Spleen (tissue), 11 donors: ENCODE data around the gene CNTNAP5. TPM values are rescaled to one million over a fixed set of nuclear protein-coding genes. Genes with fewer than 3 reads are reported as not detected.

Experiments
- DNase-seq: peaks from one replicate; pipeline ENCODE4 v3.0.0-alpha.2; 2020
- H3K27ac ChIP-seq, 8 donors: fragments of 200-600 bp; sonication (generic) in 7 of 8; 1 replicate in 4 of 8; 2 replicates in 4 of 8; pipeline versions ENCODE4 v1.5.0 to v1.8.0; 2016 to 2021; ENCODE audit warnings: inconsistent platforms in 4 of 8, mild to moderate bottlenecking in 4 of 8, moderate library complexity in 1 of 8
- H3K27me3 ChIP-seq, 7 donors: fragments of 200-600 bp; sonication (generic) in 6 of 7; replicated peaks in 1 of 7; 1 replicate in 4 of 7; 2 replicates in 3 of 7; pipeline versions ENCODE4 v1.5.0 to v1.8.0; 2016 to 2021; ENCODE audit warnings: inconsistent platforms in 3 of 7, mild to moderate bottlenecking in 1 of 7
- H3K36me3 ChIP-seq, 6 donors: fragments of 200-600 bp; sonication (generic) in 5 of 6; 1 replicate in 4 of 6; 2 replicates in 2 of 6; pipeline versions ENCODE4 v1.5.0 to v1.8.0; 2016 to 2021; ENCODE audit warnings: inconsistent platforms in 2 of 6
- H3K4me1 ChIP-seq, 6 donors: fragments of 200-600 bp; sonication (generic) in 5 of 6; 1 replicate in 3 of 6; 2 replicates in 3 of 6; pipeline versions ENCODE4 v1.5.0 to v1.8.0; 2016 to 2021; ENCODE audit warnings: inconsistent platforms in 3 of 6
- H3K4me3 ChIP-seq, 8 donors: fragments of 200-600 bp; sonication (generic) in 7 of 8; 1 replicate in 4 of 8; 2 replicates in 4 of 8; pipeline versions ENCODE4 v1.5.0 to v1.8.0; 2016 to 2021; ENCODE audit warnings: inconsistent platforms in 4 of 8, mild to moderate bottlenecking in 4 of 8, moderate library complexity in 2 of 8
- H3K9me3 ChIP-seq, 8 donors: fragments of 200-600 bp; sonication (generic) in 7 of 8; 1 replicate in 4 of 8; 2 replicates in 4 of 8; pipeline versions ENCODE4 v1.5.0 to v1.8.0; 2016 to 2021; ENCODE audit warnings: inconsistent platforms in 4 of 8
- POLR2A ChIP-seq, 3 donors: fragments of 450-650 bp; IDR thresholded peaks; one replicate each; pipeline ENCODE4 v1.5.1; 2017; ENCODE audit warnings: antibody characterized with exemption in 3 of 3, mild to moderate bottlenecking in 1 of 3
- POLR2AphosphoS5 ChIP-seq, 3 donors: sonication (generic); formaldehyde crosslinking; IDR thresholded peaks; one replicate each; pipeline ENCODE4 v1.5.1; 2017; ENCODE audit warnings: antibody characterized with exemption in 3 of 3
- WGBS, 5 donors: extraction: QIAGEN DNeasy Blood & Tissue Kit in 3 of 5; methylation state at CpG; one replicate each; pipeline versions ENCODE4 v1.1.5 to v1.1.7; 2013 to 2018; 5-methylcytosine and 5-hydroxymethylcytosine counted together
- intact Hi-C: fragments of 100-400 bp; cut with DNase I; formaldehyde crosslinking; loops from one replicate; pipeline ENCODE4 v1.15.0; 2023; ENCODE audit warnings: low total_unique reads
- polyA plus RNA-seq, 3 donors: library from polyadenylated mRNA; stranded (reverse); fragments of 200-250 nt; gene quantifications; one replicate each; pipeline ENCODE4 v1.2.1, GENCODE V29; 2013
- total RNA-seq, 7 donors: library from RNA; depleted of rRNA in 3 of 7; stranded (reverse); fragments of >200 nt in 3 of 7; fragmentation: NEBNext Ultra II Directional in 4 of 7; extraction: Animal tissue kit (Norgen Biotek cat#: 25700) in 4 of 7; gene quantifications; one replicate each; pipeline versions ENCODE4 v1.1.0 to v1.2.1, GENCODE V29; 2016 to 2021
- TF ChIP-seq, protein P1 (sequence below), 11 experiments: fragments of 200-600 bp in 7 of 11; fragments of 450-650 bp in 4 of 11; sonication (generic) in 4 of 11; IDR thresholded peaks in 8 of 11; conservative IDR thresholded peaks in 3 of 11; 1 replicate in 7 of 11; 2 replicates in 4 of 11; pipeline versions ENCODE4 v1.4.0 to v1.8.0; 2016 to 2021; ENCODE audit warnings: antibody characterized with exemption in 11 of 11, inconsistent platforms in 4 of 11, mild to moderate bottlenecking in 1 of 11
- donor health status: healthy with polysubstance abuse.
- donor health status: DM: no; HTN: no; CAD: no; lungs with moderate emphysema.
- donor health status: DM: no; HTN: no; CAD: no.
- donor health status: Bipolar disorder and iron deficiency.
- donor health status: healthy.
- donor health status: DM: no; HTN: no; CAD: no.
- donor health status: DM: yes; HTN: yes; CAD: no.

Gene CNTNAP5
- total and polyA plus RNA-seq, 10 donors, result 0.18 TPM; not detected in 9

DNA sequence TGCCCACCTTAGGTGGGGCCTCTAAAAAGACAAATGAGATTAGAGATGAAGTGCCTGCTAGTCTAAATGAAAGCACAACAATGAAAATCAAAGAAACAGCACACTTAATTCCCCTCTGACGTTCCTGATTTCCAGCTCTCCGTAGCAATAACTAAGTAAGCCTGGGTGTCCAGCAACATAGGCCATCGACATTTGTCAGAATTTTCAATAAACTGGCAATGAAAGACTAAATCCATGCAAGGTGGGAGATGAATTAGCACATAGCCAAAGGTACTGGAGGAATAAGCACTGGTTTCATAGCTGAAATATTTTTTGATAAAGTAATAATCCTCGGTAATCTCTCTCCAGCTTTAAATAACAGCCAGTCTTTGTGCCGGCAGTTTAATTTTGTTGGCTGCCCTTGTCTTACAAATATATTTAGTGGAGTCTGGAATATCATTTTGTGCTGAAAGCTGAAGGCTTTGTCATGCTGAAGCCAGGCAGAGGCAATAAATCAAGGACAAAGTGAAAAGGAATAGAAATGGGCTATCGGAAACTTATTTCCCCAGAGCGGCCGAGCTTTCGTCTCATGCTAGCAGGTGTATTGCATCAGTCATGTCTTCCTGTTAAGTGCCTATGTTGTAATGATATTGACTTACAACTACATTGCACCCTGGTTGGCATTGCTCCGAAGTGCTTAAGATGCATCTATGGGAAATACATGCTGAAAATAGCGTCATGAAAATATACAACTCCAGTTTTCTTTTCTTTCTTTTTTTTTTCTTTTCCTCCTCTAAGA lies 790.1 kb downstream of the CNTNAP5 start:
- intact Hi-C loops, result no loop called here
- Histone ChIP-seq H3K27ac (no peak overlapping the region), H3K9me3 (peaks cover 0 to 10% (median 0%) of the 10 kb centered on the region in 8 donors), H3K4me3 (no peak overlapping the region), H3K36me3 (no peaks in the 10 kb centered on the region), H3K27me3 (no peaks in the 10 kb centered on the region), H3K4me1 (no peaks in the 10 kb centered on the region)
- 74 to 87% (median 78%) methylated on average over 11 of the region's 11 CpGs for WGBS, 5 donors
- TF ChIP-seq POLR2AphosphoS5 (IDR thresholded peaks at IDR 0.05) (no peak), POLR2A (IDR thresholded peaks at IDR 0.05) (no peak)
- TF ChIP-seq, protein P1, sequence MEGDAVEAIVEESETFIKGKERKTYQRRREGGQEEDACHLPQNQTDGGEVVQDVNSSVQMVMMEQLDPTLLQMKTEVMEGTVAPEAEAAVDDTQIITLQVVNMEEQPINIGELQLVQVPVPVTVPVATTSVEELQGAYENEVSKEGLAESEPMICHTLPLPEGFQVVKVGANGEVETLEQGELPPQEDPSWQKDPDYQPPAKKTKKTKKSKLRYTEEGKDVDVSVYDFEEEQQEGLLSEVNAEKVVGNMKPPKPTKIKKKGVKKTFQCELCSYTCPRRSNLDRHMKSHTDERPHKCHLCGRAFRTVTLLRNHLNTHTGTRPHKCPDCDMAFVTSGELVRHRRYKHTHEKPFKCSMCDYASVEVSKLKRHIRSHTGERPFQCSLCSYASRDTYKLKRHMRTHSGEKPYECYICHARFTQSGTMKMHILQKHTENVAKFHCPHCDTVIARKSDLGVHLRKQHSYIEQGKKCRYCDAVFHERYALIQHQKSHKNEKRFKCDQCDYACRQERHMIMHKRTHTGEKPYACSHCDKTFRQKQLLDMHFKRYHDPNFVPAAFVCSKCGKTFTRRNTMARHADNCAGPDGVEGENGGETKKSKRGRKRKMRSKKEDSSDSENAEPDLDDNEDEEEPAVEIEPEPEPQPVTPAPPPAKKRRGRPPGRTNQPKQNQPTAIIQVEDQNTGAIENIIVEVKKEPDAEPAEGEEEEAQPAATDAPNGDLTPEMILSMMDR (IDR thresholded peaks at IDR 0.05 in 8 of 11, conservative IDR thresholded peaks at IDR 0.05 in 3 of 11), result no peak
- DNase-seq, result no peak

DNA sequence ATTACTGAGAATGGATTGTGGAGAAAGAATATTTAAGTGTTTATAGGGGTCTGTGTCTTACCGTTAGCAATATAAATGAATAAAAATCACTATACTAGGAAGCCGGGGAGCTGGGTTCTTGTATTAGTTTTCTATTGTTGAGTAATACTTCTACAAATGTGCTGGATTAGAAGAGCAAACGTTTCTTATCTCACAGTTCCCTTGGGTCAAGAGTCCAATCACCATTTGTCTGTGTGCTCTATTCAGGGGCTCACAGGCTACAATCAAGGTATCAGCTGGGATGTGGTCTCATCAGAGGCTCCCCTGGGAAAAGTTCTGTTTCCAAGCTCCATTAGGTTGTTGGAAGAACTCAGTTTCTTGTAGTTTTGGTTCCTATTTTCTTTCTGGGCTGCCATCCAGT lies 790.9 kb downstream of the CNTNAP5 start:
- 74 to 83% (median 78%) methylated on average over 3 of the region's 3 CpGs for WGBS, 5 donors
- peaks cover 0 to 10% (median 0%) of the 10 kb centered on the region in 8 donors for H3K9me3 ChIP-seq
- H3K27ac ChIP-seq, result no peak overlapping the region
- no peaks in the 10 kb centered on the region for H3K27me3 ChIP-seq
- no peaks in the 10 kb centered on the region for H3K36me3 ChIP-seq
- H3K4me1 ChIP-seq, result no peaks in the 10 kb centered on the region
- no peak for DNase-seq
- TF ChIP-seq POLR2A (IDR thresholded peaks at IDR 0.05), result no peak
- TF ChIP-seq, protein P1 (IDR thresholded peaks at IDR 0.05 in 8 of 11, conservative IDR thresholded peaks at IDR 0.05 in 3 of 11), result no peak
- TF ChIP-seq POLR2AphosphoS5 (IDR thresholded peaks at IDR 0.05), result no peak
- no peak overlapping the region for H3K4me3 ChIP-seq
- intact Hi-C loops, result no loop called here

DNA sequence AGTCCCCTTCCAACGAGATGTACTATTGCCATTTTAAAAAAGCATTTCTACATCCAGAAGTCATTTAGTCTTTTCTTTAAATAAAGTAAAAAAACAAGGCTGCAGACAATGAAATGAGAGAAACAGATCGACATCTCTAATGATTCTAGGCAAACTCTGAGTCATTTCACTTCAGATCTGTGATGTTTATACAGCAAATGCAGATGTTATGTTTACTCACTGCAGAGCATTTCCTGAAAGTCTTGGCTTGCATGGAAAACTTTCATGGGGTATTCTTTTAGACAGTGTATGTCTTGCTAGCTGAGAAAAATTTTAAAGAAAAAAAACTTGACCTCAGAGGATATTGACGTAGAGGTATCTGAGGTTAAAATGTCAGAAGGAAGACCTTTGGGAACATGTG lies 797.4 kb downstream of the CNTNAP5 start:
- 58 to 81% (median 74%) methylated on average over 3 of the region's 3 CpGs for WGBS, 5 donors
- H3K27ac ChIP-seq, result no peak overlapping the region
- no peaks in the 10 kb centered on the region for H3K27me3 ChIP-seq
- no peak for DNase-seq
- TF ChIP-seq POLR2A (IDR thresholded peaks at IDR 0.05) (no peak), POLR2AphosphoS5 (IDR thresholded peaks at IDR 0.05) (no peak)
- TF ChIP-seq, protein P1 (IDR thresholded peaks at IDR 0.05 in 8 of 11, conservative IDR thresholded peaks at IDR 0.05 in 3 of 11), result no peak
- intact Hi-C loops, result no loop called here
- no peaks in the 10 kb centered on the region for H3K36me3 ChIP-seq
- no peak overlapping the region for H3K4me3 ChIP-seq
- peaks cover 0 to 9% (median 0%) of the 10 kb centered on the region in 8 donors for H3K9me3 ChIP-seq
- no peaks in the 10 kb centered on the region for H3K4me1 ChIP-seq

DNA sequence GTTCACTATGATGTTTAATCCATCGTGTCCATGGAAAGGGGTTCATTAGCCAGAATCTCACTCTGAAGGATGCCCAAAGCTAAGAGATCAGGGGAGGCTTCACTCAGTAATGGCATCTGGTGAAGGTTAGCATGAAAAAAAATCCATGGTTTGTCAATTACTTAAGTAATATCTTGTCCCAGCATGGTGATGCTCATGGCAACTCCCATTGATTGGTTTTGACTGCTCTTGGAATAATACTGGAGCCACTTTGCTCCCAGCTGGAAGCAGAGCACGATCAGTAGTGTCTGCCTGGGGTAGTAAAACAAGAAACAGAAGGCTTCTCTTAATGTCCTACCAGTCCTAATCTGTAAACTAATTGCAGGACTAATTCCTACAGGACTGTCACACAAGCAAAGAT lies 799.4 kb downstream of the CNTNAP5 start:
- Histone ChIP-seq H3K27ac (no peak overlapping the region), H3K4me3 (no peak overlapping the region), H3K4me1 (no peaks in the 10 kb centered on the region), H3K36me3 (no peaks in the 10 kb centered on the region), H3K27me3 (no peaks in the 10 kb centered on the region), H3K9me3 (peaks cover 0 to 13% (median 0%) of the 10 kb centered on the region in 8 donors)
- intact Hi-C loops, result no loop called here
- DNase-seq, result no peak
- 70 to 85% (median 73%) methylated on average over 2 of the region's 2 CpGs for WGBS, 5 donors
- TF ChIP-seq POLR2AphosphoS5 (IDR thresholded peaks at IDR 0.05), result no peak
